ENCODE results near the gene POMGNT1. TPM values are rescaled to one million over a fixed set of nuclear protein-coding genes. Genes with fewer than 3 reads are reported as not detected.
"Not testable (repeated sequence)": the region's sequence is repeated elsewhere in the genome, so short reads cannot be mapped to it uniquely, and the experiment has no call there.

POMGNT1 gene
- total RNA-seq, 2 experiments from 2014 or later: 30.8 to 37.3 TPM

DNA sequence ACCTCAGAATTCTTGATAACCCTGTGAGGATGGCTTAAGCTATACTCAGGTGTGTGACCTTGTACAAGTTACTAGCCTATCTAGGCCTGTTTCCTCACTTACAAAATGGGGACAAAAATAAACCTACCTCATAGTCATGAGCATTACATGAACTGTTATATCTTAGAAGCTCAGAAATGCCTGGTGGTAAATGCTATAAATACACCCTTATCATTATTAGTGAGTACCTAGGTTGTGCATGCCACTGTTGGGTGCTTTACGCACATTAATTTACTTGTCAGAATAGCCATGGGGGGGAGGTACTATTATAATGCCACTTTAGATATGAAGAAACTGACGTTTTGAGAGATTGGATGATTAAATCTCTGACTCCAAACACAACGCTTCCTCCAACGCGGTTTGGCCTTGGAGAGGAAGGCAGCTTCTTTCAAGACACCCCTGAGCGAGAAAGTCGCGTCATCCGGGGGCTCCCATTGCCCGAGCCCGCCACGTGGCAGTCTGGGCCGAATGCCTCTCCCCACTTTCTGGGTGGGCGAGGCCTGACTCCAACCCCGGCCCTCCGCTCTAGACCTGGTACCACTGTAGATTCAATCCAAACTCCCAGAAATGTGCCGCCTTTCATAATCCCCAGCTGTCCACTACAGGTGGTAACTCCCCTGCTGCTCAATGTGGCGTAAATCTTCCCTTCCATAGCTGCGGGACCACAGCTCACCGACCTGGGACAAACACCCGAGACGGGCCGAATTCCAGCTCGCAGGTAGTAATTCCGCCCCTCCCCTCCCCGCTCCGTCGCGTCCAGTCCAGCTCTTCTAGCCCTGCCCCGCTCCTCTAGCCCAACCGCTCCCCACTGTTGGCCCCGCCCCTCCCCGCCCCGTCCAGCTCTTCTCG, 48.6 kb upstream of the POMGNT1 start:
- POLR2A ChIA-PET: interaction anchor here (0.6 to 2.0 kb wide), 22 partner anchors 9 to 1588 kb away, joined by 3 to 18 read pairs (median 4); partner anchors contain the start of genes LRRC41, POMGNT1 and UQCRH
- H3K27ac ChIP-seq (ENCODE audit: low read depth, low read length, poor library complexity, severe bottlenecking): peak overlapping the region; percentile 57
- peak overlapping the region; percentile 82 for H3K4me3 ChIP-seq (ENCODE audit: low read depth, low read length, poor library complexity, severe bottlenecking)
- TF ChIP-seq, protein P1, sequence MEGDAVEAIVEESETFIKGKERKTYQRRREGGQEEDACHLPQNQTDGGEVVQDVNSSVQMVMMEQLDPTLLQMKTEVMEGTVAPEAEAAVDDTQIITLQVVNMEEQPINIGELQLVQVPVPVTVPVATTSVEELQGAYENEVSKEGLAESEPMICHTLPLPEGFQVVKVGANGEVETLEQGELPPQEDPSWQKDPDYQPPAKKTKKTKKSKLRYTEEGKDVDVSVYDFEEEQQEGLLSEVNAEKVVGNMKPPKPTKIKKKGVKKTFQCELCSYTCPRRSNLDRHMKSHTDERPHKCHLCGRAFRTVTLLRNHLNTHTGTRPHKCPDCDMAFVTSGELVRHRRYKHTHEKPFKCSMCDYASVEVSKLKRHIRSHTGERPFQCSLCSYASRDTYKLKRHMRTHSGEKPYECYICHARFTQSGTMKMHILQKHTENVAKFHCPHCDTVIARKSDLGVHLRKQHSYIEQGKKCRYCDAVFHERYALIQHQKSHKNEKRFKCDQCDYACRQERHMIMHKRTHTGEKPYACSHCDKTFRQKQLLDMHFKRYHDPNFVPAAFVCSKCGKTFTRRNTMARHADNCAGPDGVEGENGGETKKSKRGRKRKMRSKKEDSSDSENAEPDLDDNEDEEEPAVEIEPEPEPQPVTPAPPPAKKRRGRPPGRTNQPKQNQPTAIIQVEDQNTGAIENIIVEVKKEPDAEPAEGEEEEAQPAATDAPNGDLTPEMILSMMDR (conservative IDR thresholded peaks at IDR 0.05; ENCODE audit: low read length): no peak
- no peak for TF ChIP-seq EZH2phosphoT487 (IDR thresholded peaks at IDR 0.05; ENCODE audit: borderline replicate concordance, low read depth, low read length)
- CTCF ChIA-PET (ENCODE audit: unreplicated experiment): interaction anchor here (0.6 to 1.5 kb wide), 4 partner anchors 9 to 28 kb away, joined by 3 to 10 read pairs (median 4); no protein-coding TSS in a partner anchor
- peak; percentile 67 for DNase-seq (ENCODE audit: low spot score)
- H3K9me2 ChIP-seq (ENCODE audit: insufficient read depth, low read length): no peaks in the 10 kb centered on the region
- H4K20me1 ChIP-seq (ENCODE audit: insufficient read depth, low read length): peaks cover 13% of the 10 kb centered on the region
- H3K4me2 ChIP-seq (ENCODE audit: low read length): peak overlapping the region; percentile 95
- H3K4me1 ChIP-seq (ENCODE audit: insufficient read depth, low read length, poor library complexity, severe bottlenecking): peaks cover 32% of the 10 kb centered on the region
- intact Hi-C loops (cut with micrococcal nuclease; ENCODE audit: unreplicated experiment): loop anchor here (1.0 to 5.0 kb wide), 4 partner anchors 57 to 559 kb away; partner anchors contain the start of genes GPBP1L1, LRRC41, NSUN4 and TMEM69
- peaks cover 30% of the 10 kb centered on the region for H3K36me3 ChIP-seq (ENCODE audit: insufficient read depth, low read length)
- TSS peak; percentile 98 for BruUV-seq (replicated peaks)
- H3K79me2 ChIP-seq (ENCODE audit: insufficient read depth, low read depth, low read length): peaks cover 29% of the 10 kb centered on the region
- peak overlapping the region; percentile 92 for H2AFZ ChIP-seq (ENCODE audit: low read length)
- H3K9me3 ChIP-seq (ENCODE audit: low read length): no peaks in the 10 kb centered on the region

DNA sequence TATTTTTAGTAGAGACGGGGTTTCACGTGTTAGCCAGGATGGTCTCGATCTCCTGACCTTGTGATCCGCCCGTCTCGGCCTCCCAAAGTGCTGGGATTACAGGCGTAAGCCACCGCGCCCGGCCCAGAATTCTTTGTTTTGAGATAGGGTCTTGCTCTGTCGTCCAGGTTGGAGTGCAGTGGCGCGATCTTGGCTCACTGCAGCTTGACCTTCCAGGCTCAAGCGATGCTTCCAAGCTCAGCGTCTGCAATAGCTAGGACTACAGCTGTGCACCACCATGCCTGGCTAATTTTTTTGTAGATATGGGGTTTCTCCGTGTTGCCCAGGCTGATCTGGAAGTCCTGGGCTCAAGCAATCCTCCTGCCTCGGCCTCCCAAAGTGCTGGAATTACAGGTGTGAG, 47.9 kb upstream of the POMGNT1 start:
- Histone ChIP-seq H3K27ac (ENCODE audit: low read depth, low read length, poor library complexity, severe bottlenecking) (peak overlapping the region; percentile 57), H3K79me2 (ENCODE audit: insufficient read depth, low read depth, low read length) (peaks cover 29% of the 10 kb centered on the region), H3K4me3 (ENCODE audit: low read depth, low read length, poor library complexity, severe bottlenecking) (peak overlapping the region; percentile 82), H4K20me1 (ENCODE audit: insufficient read depth, low read length) (peaks cover 13% of the 10 kb centered on the region), H3K36me3 (ENCODE audit: insufficient read depth, low read length) (peaks cover 24% of the 10 kb centered on the region), H3K4me2 (ENCODE audit: low read length) (peak overlapping the region; percentile 95), H3K4me1 (ENCODE audit: insufficient read depth, low read length, poor library complexity, severe bottlenecking) (peaks cover 32% of the 10 kb centered on the region)
- not testable (repeated sequence) for DNase-seq (ENCODE audit: low spot score); BruUV-seq (replicated peaks); H3K9me2 ChIP-seq (ENCODE audit: insufficient read depth, low read length); H3K9me3 ChIP-seq (ENCODE audit: low read length); H2AFZ ChIP-seq (ENCODE audit: low read length)
- intact Hi-C loops (cut with micrococcal nuclease; ENCODE audit: unreplicated experiment): loop anchor here (2.0 to 5.0 kb wide), 3 partner anchors 86 to 559 kb away; partner anchors contain the start of genes GPBP1L1, NSUN4 and TMEM69
- ChIA-PET POLR2A (interaction anchor here (1.2 to 2.0 kb wide), 6 partner anchors 12 to 115 kb away, joined by 3 to 18 read pairs (median 5); partner anchors contain the start of genes LRRC41, POMGNT1 and UQCRH), CTCF (ENCODE audit: unreplicated experiment) (interaction anchor here (1.5 kb wide), 1 partner anchor 22 kb away, joined by 10 read pairs; no protein-coding TSS in a partner anchor)

DNA sequence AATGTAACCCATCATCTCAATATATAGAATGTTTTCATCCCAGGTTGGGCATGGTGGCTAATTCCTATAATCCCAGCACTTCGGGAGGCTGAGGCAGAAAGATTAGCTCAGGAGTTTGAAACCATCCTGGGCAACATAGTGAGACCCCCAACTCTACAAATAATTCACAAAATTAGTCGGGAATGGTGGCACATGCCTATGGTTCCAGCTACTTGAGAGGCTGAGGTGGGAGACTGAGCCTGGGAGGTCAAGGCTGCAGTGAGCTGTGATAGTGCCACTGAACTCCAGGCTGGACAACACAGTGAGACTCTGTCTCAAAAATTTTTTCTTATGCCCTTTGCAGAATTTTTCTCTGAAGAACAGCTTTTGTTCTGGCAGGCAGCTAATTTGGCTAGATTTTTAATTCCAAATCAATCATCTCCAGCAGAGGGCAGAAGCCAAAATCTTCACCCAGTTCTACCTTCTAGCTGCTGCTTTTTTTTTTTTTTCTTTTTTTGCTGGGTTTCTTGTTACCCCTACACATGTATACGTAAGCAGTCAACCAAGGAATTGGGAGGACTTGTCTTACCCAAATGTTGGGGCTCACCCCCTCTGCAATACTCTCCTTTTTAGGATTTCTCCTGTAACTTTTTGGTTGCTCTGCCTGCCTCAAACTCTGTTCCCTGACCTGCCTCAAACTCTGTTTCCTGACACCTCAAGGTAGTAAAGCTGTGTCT, 46.6 kb upstream of the POMGNT1 start:
- no peak overlapping the region for H3K4me3 ChIP-seq (ENCODE audit: low read depth, low read length, poor library complexity, severe bottlenecking)
- peak overlapping the region; percentile 1 for H3K27ac ChIP-seq (ENCODE audit: low read depth, low read length, poor library complexity, severe bottlenecking)
- H3K9me2 ChIP-seq (ENCODE audit: insufficient read depth, low read length): no peaks in the 10 kb centered on the region
- DNase-seq (ENCODE audit: low spot score): peak; percentile 74
- ChIA-PET CTCF (ENCODE audit: unreplicated experiment) (interaction anchor here (1.5 to 1.7 kb wide), 2 partner anchors 21 to 78 kb away, joined by 3 to 7 read pairs; no protein-coding TSS in a partner anchor), POLR2A (interaction anchor here (0.7 to 1.6 kb wide), 6 partner anchors 10 to 911 kb away, joined by 3 to 7 read pairs (median 4); no protein-coding TSS in a partner anchor)
- peaks cover 32% of the 10 kb centered on the region for H3K4me1 ChIP-seq (ENCODE audit: insufficient read depth, low read length, poor library complexity, severe bottlenecking)
- TF ChIP-seq, protein P1 (conservative IDR thresholded peaks at IDR 0.05; ENCODE audit: low read length): peak; percentile 83
- TF ChIP-seq EZH2phosphoT487 (IDR thresholded peaks at IDR 0.05; ENCODE audit: borderline replicate concordance, low read depth, low read length): no peak
- peak overlapping the region; percentile 41 for H2AFZ ChIP-seq (ENCODE audit: low read length)
- peaks cover 13% of the 10 kb centered on the region for H4K20me1 ChIP-seq (ENCODE audit: insufficient read depth, low read length)
- no TSS peak for BruUV-seq (replicated peaks)
- no peaks in the 10 kb centered on the region for H3K9me3 ChIP-seq (ENCODE audit: low read length)
- peaks cover 21% of the 10 kb centered on the region for H3K79me2 ChIP-seq (ENCODE audit: insufficient read depth, low read depth, low read length)
- intact Hi-C loops (cut with micrococcal nuclease; ENCODE audit: unreplicated experiment): loop anchor here (1.0 to 5.0 kb wide), 3 partner anchors 87 to 558 kb away; partner anchors contain the start of genes GPBP1L1 and TMEM69
- no peak overlapping the region for H3K4me2 ChIP-seq (ENCODE audit: low read length)
- peaks cover 10% of the 10 kb centered on the region for H3K36me3 ChIP-seq (ENCODE audit: insufficient read depth, low read length)

DNA sequence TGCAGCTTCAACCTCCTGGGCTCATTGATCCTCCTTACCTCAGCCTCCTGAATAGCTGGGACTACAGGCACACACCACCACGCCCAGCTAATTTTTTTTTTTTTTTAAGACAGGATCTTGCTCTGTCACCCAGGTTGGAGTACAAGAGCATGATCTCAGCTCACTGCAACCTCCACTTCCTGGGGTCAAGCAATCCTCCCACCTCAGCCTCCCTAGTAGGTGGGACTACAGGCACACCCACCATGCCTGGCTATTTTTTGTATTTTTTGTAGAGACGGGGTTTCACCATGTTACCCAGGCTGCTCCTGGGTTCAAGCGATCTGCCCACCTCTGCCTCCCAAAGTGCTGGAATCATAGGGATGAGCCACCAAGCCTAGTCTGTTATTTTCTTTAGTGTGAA, 45.6 kb upstream of the POMGNT1 start:
- H3K9me2 ChIP-seq (ENCODE audit: insufficient read depth, low read length); H3K27ac ChIP-seq (ENCODE audit: low read depth, low read length, poor library complexity, severe bottlenecking); H3K36me3 ChIP-seq (ENCODE audit: insufficient read depth, low read length); BruUV-seq (replicated peaks); H3K9me3 ChIP-seq (ENCODE audit: low read length); H3K4me3 ChIP-seq (ENCODE audit: low read depth, low read length, poor library complexity, severe bottlenecking); H4K20me1 ChIP-seq (ENCODE audit: insufficient read depth, low read length); H3K4me2 ChIP-seq (ENCODE audit: low read length); H2AFZ ChIP-seq (ENCODE audit: low read length); intact Hi-C loops (cut with micrococcal nuclease; ENCODE audit: unreplicated experiment); DNase-seq (ENCODE audit: low spot score): not testable (repeated sequence)
- ChIA-PET CTCF (ENCODE audit: unreplicated experiment) (interaction anchor here (0.6 to 1.7 kb wide), 2 partner anchors 77 to 264 kb away, joined by 3 to 4 read pairs; no protein-coding TSS in a partner anchor), POLR2A (interaction anchor here (0.7 to 1.6 kb wide), 3 partner anchors 9 to 910 kb away, joined by 3 to 7 read pairs (median 5); no protein-coding TSS in a partner anchor)
- H3K79me2 ChIP-seq (ENCODE audit: insufficient read depth, low read depth, low read length): peaks cover 11% of the 10 kb centered on the region
- peaks cover 22% of the 10 kb centered on the region for H3K4me1 ChIP-seq (ENCODE audit: insufficient read depth, low read length, poor library complexity, severe bottlenecking)

Measured in OCI-LY7 (cell line).